GM12878 (cell line): ENCODE data around the gene CTNNBL1. TPM values are rescaled to one million over a fixed set of nuclear protein-coding genes. Genes with fewer than 3 reads are reported as not detected.

Experiments used
- ATAC-seq: fragments of 200-7000 bp; cut with Tn5 transposase; 3 replicates; pipeline ENCODE4 v1.9.1; 2020; ENCODE audit warnings: mild to moderate bottlenecking, moderate library complexity
- BruUV-seq: library from RNA; stranded (reverse); fragments of 400-500 nt; replicated peaks from 2 replicates; lab custom pipeline; 2021; lab: Mats Ljungman, UMichigan
- CTCF ChIA-PET: fragments of 300-600 bp; sonication (Branson Sonifier 250); formaldehyde crosslinking; extraction: SDS; loops from one replicate; lab custom pipeline; 2021; ENCODE audit warnings: inconsistent platforms; lab: Yijun Ruan, JAX
- POLR2A ChIA-PET: fragments of 350-600 bp; formaldehyde crosslinking; extraction: SDS; loops from one replicate; lab custom pipeline; 2021; ENCODE audit warnings: inconsistent platforms; lab: Charles Lee
- RAD21 ChIA-PET: fragments of 300-600 bp; sonication (Branson Sonifier 250); formaldehyde crosslinking; loops from one replicate; lab custom pipeline; 2023; ENCODE audit warnings: antibody characterized with exemption; ENCODE audit not compliant: unreplicated experiment; lab: Charles Lee
- SMC1A ChIA-PET: fragments of 300-600 bp; sonication (Branson Sonifier 250); formaldehyde crosslinking; loops from one replicate; lab custom pipeline; 2023; ENCODE audit not compliant: unreplicated experiment, uncharacterized antibody; lab: Charles Lee
- DNase-seq: peaks from one replicate; pipeline ENCODE4 v3.0.0-alpha.2; 2011; ENCODE audit warnings: low read depth, low spot score
- FAIRE-seq: peaks from 3 replicates; lab custom pipeline; 2011; peaks lifted over from hg19 to GRCh38; lab: Jason Lieb, UNC
- H2AFZ ChIP-seq: 2 replicates; pipeline ENCODE4 v1.6.0; 2011; ENCODE audit warnings: low read depth, low read length, control low read depth; ENCODE audit not compliant: control insufficient read depth
- H3K27ac ChIP-seq: 2 replicates; pipeline ENCODE4 v1.5.1; 2011; ENCODE audit warnings: control low read depth; ENCODE audit not compliant: control insufficient read depth, insufficient read depth
- H3K27me3 ChIP-seq, 2 experiments: replicated peaks in 1 of 2; 2 replicates each; pipeline versions ENCODE4 v1.6.0 to v1.6.1; 2011; ENCODE audit warnings: low read length in 1 of 2; ENCODE audit not compliant: control insufficient read depth in 2 of 2, insufficient read depth in 2 of 2
- H3K36me3 ChIP-seq, 2 experiments: 2 replicates each; pipeline ENCODE4 v1.5.1; 2011; ENCODE audit warnings: low read length in 1 of 2; ENCODE audit not compliant: control insufficient read depth in 2 of 2, insufficient read depth in 2 of 2
- H3K4me1 ChIP-seq: 2 replicates; pipeline ENCODE4 v1.6.1; 2011; ENCODE audit warnings: mild to moderate bottlenecking, low read length, moderate library complexity, mixed read lengths; ENCODE audit not compliant: control insufficient read depth, insufficient read depth
- H3K4me2 ChIP-seq: 2 replicates; pipeline ENCODE4 v1.6.0; 2011; ENCODE audit warnings: control low read depth; ENCODE audit not compliant: control insufficient read depth, insufficient read depth
- H3K4me3 ChIP-seq: fragments of 200-600 bp; sonication (generic); 2 replicates; pipeline ENCODE4 v1.5.1; 2016
- H3K79me2 ChIP-seq: 2 replicates; pipeline ENCODE4 v1.6.0; 2011; ENCODE audit warnings: low read length; ENCODE audit not compliant: control insufficient read depth, insufficient read depth
- H3K9ac ChIP-seq: 2 replicates; pipeline ENCODE4 v1.8.0; 2011; ENCODE audit warnings: low read length, control low read depth, mixed read lengths; ENCODE audit not compliant: control insufficient read depth, insufficient read depth
- H3K9me3 ChIP-seq: replicated peaks from 3 replicates; pipeline ENCODE4 v1.5.1; 2011; ENCODE audit warnings: mild to moderate bottlenecking, low read length; ENCODE audit not compliant: control insufficient read depth, insufficient read depth
- H4K20me1 ChIP-seq: 2 replicates; pipeline ENCODE4 v1.6.0; 2011; ENCODE audit not compliant: control insufficient read depth, insufficient read depth
- ASH2L ChIP-seq: fragments of 300-600, 200-600 bp; sonication (generic); IDR thresholded peaks from 2 replicates; pipeline ENCODE4 v1.6.1; 2017; ENCODE audit warnings: low read depth, mild to moderate bottlenecking, borderline replicate concordance
- CUX1 ChIP-seq: IDR thresholded peaks from 2 replicates; pipeline ENCODE4 v1.6.1; 2012; ENCODE audit warnings: improper control_type of control experiment, low read depth, low read length; ENCODE audit not compliant: insufficient replicate concordance
- EZH2 ChIP-seq: IDR thresholded peaks from 2 replicates; pipeline ENCODE4 v1.6.1; 2012; ENCODE audit warnings: low read depth, mild to moderate bottlenecking, control low read depth, inconsistent platforms, low read length, borderline replicate concordance; ENCODE audit not compliant: control insufficient read depth
- GABPA ChIP-seq: IDR thresholded peaks from 2 replicates; pipeline ENCODE4 v1.6.1; 2014; ENCODE audit warnings: antibody characterized with exemption, low read depth, mild to moderate bottlenecking, inconsistent platforms
- HDAC6 ChIP-seq: fragments of 200-600 bp; sonication (generic); IDR thresholded peaks from one replicate; pipeline ENCODE4 v1.8.0; 2017; ENCODE audit warnings: antibody characterized with exemption; ENCODE audit not compliant: unreplicated experiment
- KAT2A ChIP-seq: conservative IDR thresholded peaks from 2 replicates; pipeline ENCODE4 v1.6.1; 2011; ENCODE audit warnings: low read depth, low read length; ENCODE audit not compliant: control insufficient read depth
- MEF2A ChIP-seq: IDR thresholded peaks from 2 replicates; pipeline ENCODE4 v1.6.1; 2011; ENCODE audit warnings: low read depth, mild to moderate bottlenecking, low read length, moderate library complexity; ENCODE audit not compliant: insufficient read depth
- MTA2 ChIP-seq: fragments of 450-650 bp; IDR thresholded peaks from 2 replicates; pipeline ENCODE4 v1.6.1; 2016; ENCODE audit warnings: low read depth, mild to moderate bottlenecking, moderate library complexity
- NFYA ChIP-seq: IDR thresholded peaks from 2 replicates; pipeline ENCODE4 v1.6.1; 2011; ENCODE audit warnings: low read depth, mild to moderate bottlenecking, low read length, improper control_type of control experiment, borderline replicate concordance
- NKRF ChIP-seq: fragments of 450-650 bp; conservative IDR thresholded peaks from 2 replicates; pipeline ENCODE4 v1.6.1; 2017; ENCODE audit warnings: mild to moderate bottlenecking, moderate library complexity
- PKNOX1 ChIP-seq: fragments of 450-650 bp; IDR thresholded peaks from 2 replicates; pipeline ENCODE4 v1.6.1; 2016; ENCODE audit warnings: mild to moderate bottlenecking
- POLR2A ChIP-seq: IDR thresholded peaks from 2 replicates; pipeline ENCODE4 v1.6.1; 2011; ENCODE audit warnings: low read depth, mild to moderate bottlenecking, low read length
- POU2F2 ChIP-seq: IDR thresholded peaks from 3 replicates; pipeline ENCODE4 v1.6.1; 2011; ENCODE audit warnings: low read depth, mild to moderate bottlenecking, low read length, borderline replicate concordance
- RELB ChIP-seq: fragments of 450-650 bp; IDR thresholded peaks from 2 replicates; pipeline ENCODE4 v1.6.1; 2017; ENCODE audit warnings: low read depth, mild to moderate bottlenecking, moderate library complexity
- SREBF2 ChIP-seq: IDR thresholded peaks from 2 replicates; pipeline ENCODE4 v1.6.1; 2012; ENCODE audit warnings: mild to moderate bottlenecking, low read length
- YBX1 ChIP-seq: fragments of 450-650 bp; IDR thresholded peaks from 2 replicates; pipeline ENCODE4 v1.6.1; 2016; ENCODE audit warnings: antibody characterized with exemption
- WGBS: methylation state at CpG from one replicate; pipeline ENCODE4 v1.1.6; 2016; ENCODE audit warnings: low lambda C conversion rate; ENCODE audit not compliant: insufficient replicate concordance, insufficient coverage; ENCODE audit errors: missing lambda C conversion rate; 5-methylcytosine and 5-hydroxymethylcytosine counted together
- in situ Hi-C: fragments of 300-500 bp; cut with MboI; formaldehyde crosslinking; loops from 9 replicates; pipeline ENCODE4 v1.14.3; 2018; ENCODE audit warnings: mixed read lengths
- intact Hi-C: fragments of 100-400 bp; cut with micrococcal nuclease; formaldehyde crosslinking; loops from one replicate; pipeline ENCODE4 v1.14.2; 2022; ENCODE audit not compliant: unreplicated experiment
- polyA plus RNA-seq, 11 experiments: library from polyadenylated mRNA; depleted of rRNA in 4 of 11; unstranded in 6 of 11; stranded (reverse) in 5 of 11; fragments of >200 nt; fragmentation: Nextera tagmentation in 4 of 11; fragmentation: Illumina TruSeq in 1 of 11; extraction: Ambion mirVana in 4 of 11; extraction: Trizol in 1 of 11; gene quantifications; 1 replicate in 1 of 11; 2 replicates in 10 of 11; pipeline versions ENCODE4 v1.2.1 to v1.2.3, GENCODE V29; 2011 to 2016; ENCODE audit warnings: inconsistent platforms in 2 of 11, missing spikeins in 2 of 11, low read depth in 1 of 11
- total RNA-seq, 4 experiments: library from RNA; depleted of rRNA in 3 of 4; stranded (reverse); fragments of >200 nt in 3 of 4; fragmentation: Illumina TruSeq in 1 of 4; extraction: Trizol in 1 of 4; gene quantifications; 2 replicates each; pipeline versions ENCODE4 v1.2.1 to v1.2.3, GENCODE V29; 2013 to 2021

CTNNBL1 gene
- total and polyA plus RNA-seq, 10 of the 15 experiments (the other 5 are each of a cell fraction or from before 2014, with no cell fraction given) = 43.1 to 102 (median 67.8) TPM

- ChIA-PET RAD21 (no interaction called here), POLR2A (no interaction called here), CTCF (no interaction called here), SMC1A (no interaction called here)
- no peak overlapping the region for H3K9ac ChIP-seq
- no peak overlapping the region for H3K27ac ChIP-seq
- intact Hi-C loops (no loop called here), in situ Hi-C loops (no loop called here)
- peaks cover 0 to 3% of the 10 kb centered on the region in 2 experiments; a peak in 1 of 4 replicates for H3K27me3 ChIP-seq
- ATAC-seq = no peak
- no peak for FAIRE-seq
- no peaks in the 10 kb centered on the region for H3K9me3 ChIP-seq
- H3K4me2 ChIP-seq = no peak overlapping the region
- no peak overlapping the region for H2AFZ ChIP-seq
- H3K36me3 ChIP-seq = no peaks in the 10 kb centered on the region
- no peak overlapping the region for H3K4me3 ChIP-seq
- H3K79me2 ChIP-seq = no peaks in the 10 kb centered on the region
- no peaks in the 10 kb centered on the region for H3K4me1 ChIP-seq
- BruUV-seq = no TSS peak
- WGBS = 55% methylated on average over 18 of the region's 18 CpGs
- H4K20me1 ChIP-seq = no peaks in the 10 kb centered on the region
- DNase-seq = no peak
- no peak for TF ChIP-seq POLR2A
- no peak for TF ChIP-seq CUX1
- no peak for TF ChIP-seq HDAC6
- no peak for TF ChIP-seq MTA2
- no peak for TF ChIP-seq RELB
- TF ChIP-seq SREBF2 = no peak
- TF ChIP-seq POU2F2 = no peak
- no peak for TF ChIP-seq NKRF
- no peak for TF ChIP-seq KAT2A
- no peak for TF ChIP-seq GABPA
- no peak for TF ChIP-seq YBX1
- no peak for TF ChIP-seq ASH2L
- no peak for TF ChIP-seq EZH2
- TF ChIP-seq NFYA = no peak
- TF ChIP-seq MEF2A = no peak
- no peak for TF ChIP-seq PKNOX1
Measured at GRCh38 chr20:37670351-37670791, 23.5 kb upstream of the CTNNBL1 start.
